ACC112 (cell line): ENCODE data around the gene CHN1.

Source experiments
- H2AFZ ChIP-seq: fragments of 200-600 bp; sonication (generic); one replicate; pipeline ENCODE4 v1.6.0; 2017; ENCODE audit warnings: antibody characterized with exemption, low read length; ENCODE audit not compliant: unreplicated experiment
- H3K27ac ChIP-seq: fragments of 200-600 bp; sonication (generic); 2 replicates; pipeline ENCODE4 v1.5.1; 2014; ENCODE audit warnings: low read depth, mild to moderate bottlenecking, antibody characterized with exemption, low read length, moderate library complexity
- H3K27me3 ChIP-seq: fragments of 200-600 bp; sonication (generic); 2 replicates; pipeline ENCODE4 v1.6.1; 2014; ENCODE audit warnings: mild to moderate bottlenecking, antibody characterized with exemption, low read length, moderate library complexity, mixed read lengths; ENCODE audit not compliant: insufficient read depth
- H3K36me3 ChIP-seq: fragments of 200-600 bp; sonication (generic); 2 replicates; pipeline ENCODE4 v1.6.1; 2016; ENCODE audit warnings: mild to moderate bottlenecking, antibody characterized with exemption, low read length, moderate library complexity, mixed read lengths; ENCODE audit not compliant: insufficient read depth
- H3K4me1 ChIP-seq: fragments of 200-600 bp; sonication (generic); one replicate; pipeline ENCODE4 v1.6.1; 2016; ENCODE audit warnings: low read length, mixed read lengths; ENCODE audit not compliant: insufficient read depth, unreplicated experiment, control insufficient read depth
- H3K4me3 ChIP-seq: fragments of 200-600 bp; sonication (generic); 2 replicates; pipeline ENCODE4 v1.5.1; 2014; ENCODE audit warnings: mild to moderate bottlenecking, low read depth, low read length
- H3K79me2 ChIP-seq: fragments of 200-600 bp; sonication (generic); one replicate; pipeline ENCODE4 v1.6.0; 2016; ENCODE audit warnings: low read length; ENCODE audit not compliant: control insufficient read depth, unreplicated experiment, insufficient read depth

CHN1 gene

DNA sequence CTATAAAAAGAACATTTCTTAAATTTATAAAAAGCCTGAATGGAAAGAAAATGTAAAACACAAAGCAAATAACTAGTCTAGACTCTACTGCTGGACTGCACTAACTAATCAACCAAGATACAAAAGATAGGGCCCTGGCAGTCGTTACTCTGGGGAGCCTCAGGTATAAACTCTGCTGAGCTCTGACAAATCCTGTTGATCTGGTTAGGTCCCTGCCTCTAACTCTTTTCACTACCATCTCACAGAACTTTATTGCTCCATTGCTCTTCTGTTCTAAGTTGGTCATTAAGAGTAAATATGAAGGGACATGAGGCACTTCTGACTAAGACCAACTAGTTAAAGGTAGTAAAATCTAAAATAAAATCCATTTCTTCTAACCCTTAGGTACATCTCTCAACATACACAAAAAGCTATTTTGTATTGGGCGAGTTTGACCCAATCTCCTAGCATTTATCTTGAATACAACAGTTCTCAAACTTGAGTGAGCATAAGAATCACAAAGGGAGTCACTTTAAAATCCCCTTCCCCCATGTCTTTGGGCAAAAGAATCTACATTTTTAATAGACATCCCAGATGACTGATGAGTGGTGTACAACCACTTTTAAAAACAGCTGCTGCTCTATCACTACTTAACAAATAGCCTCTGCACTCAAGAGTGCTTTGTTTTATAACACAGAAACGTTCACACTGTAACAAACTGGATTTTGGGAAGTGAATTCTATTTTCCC is 2.5 kb downstream of the CHN1 start:
- Histone ChIP-seq H3K36me3 (no peaks in the 10 kb centered on the region), H3K27ac (no peak overlapping the region), H3K27me3 (peaks cover 36% of the 10 kb centered on the region), H2AFZ (no peak overlapping the region), H3K79me2 (no peaks in the 10 kb centered on the region), H3K4me3 (no peak overlapping the region), H3K4me1 (peaks cover 6% of the 10 kb centered on the region)

- Histone ChIP-seq H2AFZ (no peak overlapping the region), H3K4me1 (peaks cover 8% of the 10 kb centered on the region), H3K27ac (no peak overlapping the region), H3K79me2 (no peaks in the 10 kb centered on the region), H3K4me3 (no peak overlapping the region), H3K27me3 (peaks cover 24% of the 10 kb centered on the region), H3K36me3 (no peaks in the 10 kb centered on the region)
These were observed 3.6 kb downstream of the CHN1 start for GRCh38 chr2:175001566-175001965.

- Histone ChIP-seq H3K4me3 (no peak overlapping the region), H2AFZ (no peak overlapping the region), H3K36me3 (no peaks in the 10 kb centered on the region), H3K27ac (no peak overlapping the region), H3K27me3 (no peaks in the 10 kb centered on the region), H3K4me1 (peaks cover 8% of the 10 kb centered on the region), H3K79me2 (no peaks in the 10 kb centered on the region)
These were observed 8.1 kb downstream of the CHN1 start for GRCh38 chr2:174997110-174997509.

DNA sequence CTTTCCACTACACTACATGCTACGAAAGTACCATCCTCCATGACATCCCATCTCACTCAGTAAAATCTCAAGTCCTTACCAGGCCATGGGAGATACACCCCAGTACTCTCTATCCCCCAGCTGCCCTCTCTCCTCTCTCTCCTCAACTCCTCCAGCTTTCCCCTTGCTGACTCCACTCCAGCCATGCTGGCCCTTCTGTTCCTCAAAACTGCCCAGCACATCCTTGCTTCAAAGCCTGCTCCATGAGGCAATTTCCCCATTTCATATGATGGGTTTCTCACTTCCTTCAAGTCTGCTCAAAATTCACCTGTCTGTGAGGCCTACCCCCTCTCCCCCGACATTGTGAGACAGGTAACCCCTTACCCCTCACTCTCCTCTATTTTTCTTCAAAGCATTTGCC is 8.6 kb downstream of the CHN1 start:
- Histone ChIP-seq H3K4me1 (peaks cover 8% of the 10 kb centered on the region), H3K4me3 (no peak overlapping the region), H2AFZ (no peak overlapping the region), H3K36me3 (no peaks in the 10 kb centered on the region), H3K79me2 (no peaks in the 10 kb centered on the region), H3K27ac (no peak overlapping the region), H3K27me3 (no peaks in the 10 kb centered on the region)

GRCh38 chr2:174994381-174994780 is 10.8 kb downstream of the CHN1 start:
- no peak overlapping the region for H3K27ac ChIP-seq
- no peak overlapping the region for H2AFZ ChIP-seq
- H3K79me2 ChIP-seq, result no peaks in the 10 kb centered on the region
- no peak overlapping the region for H3K4me3 ChIP-seq
- peaks cover 8% of the 10 kb centered on the region for H3K4me1 ChIP-seq
- no peaks in the 10 kb centered on the region for H3K27me3 ChIP-seq
- H3K36me3 ChIP-seq, result no peaks in the 10 kb centered on the region

GRCh38 chr2:174992886-174993285 is 12.3 kb downstream of the CHN1 start:
- Histone ChIP-seq H3K4me3 (no peak overlapping the region), H3K27me3 (no peaks in the 10 kb centered on the region)

GRCh38 chr2:174985614-174986013 is 19.6 kb downstream of the CHN1 start:
- Histone ChIP-seq H3K27ac (no peak overlapping the region), H3K4me1 (no peaks in the 10 kb centered on the region), H3K79me2 (no peaks in the 10 kb centered on the region), H3K4me3 (no peak overlapping the region), H3K27me3 (no peaks in the 10 kb centered on the region), H3K36me3 (no peaks in the 10 kb centered on the region), H2AFZ (peak overlapping the region; percentile 23)

More at GRCh38 chr2:174992886-174993285, 12.3 kb downstream of the CHN1 start:
- H3K79me2 ChIP-seq, result no peaks in the 10 kb centered on the region
- H3K27ac ChIP-seq, result no peak overlapping the region
- no peaks in the 10 kb centered on the region for H3K36me3 ChIP-seq
- no peak overlapping the region for H2AFZ ChIP-seq
- peaks cover 3% of the 10 kb centered on the region for H3K4me1 ChIP-seq

DNA sequence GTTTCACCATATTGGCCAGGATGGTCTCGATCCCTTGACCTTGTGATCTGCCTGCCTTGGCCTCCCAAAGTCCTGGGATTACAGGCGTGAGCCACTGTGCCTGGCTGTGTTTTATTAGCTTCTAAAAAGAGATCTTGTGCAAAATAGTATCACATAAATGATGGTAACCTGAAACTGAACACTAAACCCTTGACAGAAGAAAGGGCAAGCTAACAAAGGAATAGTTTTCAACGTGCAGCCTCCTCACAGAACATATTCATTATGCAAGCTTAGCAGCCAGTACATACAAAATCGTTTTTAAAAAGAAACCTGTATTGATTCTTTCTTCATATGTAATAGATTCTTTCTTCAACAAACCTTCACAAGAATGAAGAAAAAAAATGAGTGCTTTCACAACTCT is 20.6 kb downstream of the CHN1 start:
- Histone ChIP-seq H3K4me3 (no peak overlapping the region), H2AFZ (no peak overlapping the region), H3K4me1 (no peaks in the 10 kb centered on the region), H3K79me2 (no peaks in the 10 kb centered on the region), H3K36me3 (no peaks in the 10 kb centered on the region), H3K27me3 (no peaks in the 10 kb centered on the region), H3K27ac (no peak overlapping the region)

GRCh38 chr2:174981331-174981730 is 23.9 kb downstream of the CHN1 start:
- Histone ChIP-seq H3K27ac (no peak overlapping the region), H2AFZ (no peak overlapping the region), H3K79me2 (no peaks in the 10 kb centered on the region), H3K4me1 (no peaks in the 10 kb centered on the region), H3K27me3 (no peaks in the 10 kb centered on the region), H3K4me3 (no peak overlapping the region), H3K36me3 (no peaks in the 10 kb centered on the region)

- Histone ChIP-seq H3K27ac (no peak overlapping the region), H2AFZ (no peak overlapping the region), H3K36me3 (no peaks in the 10 kb centered on the region), H3K4me3 (no peak overlapping the region), H3K4me1 (no peaks in the 10 kb centered on the region), H3K79me2 (no peaks in the 10 kb centered on the region), H3K27me3 (no peaks in the 10 kb centered on the region)
These were observed 25.2 kb downstream of the CHN1 start for GRCh38 chr2:174979996-174980395.

DNA sequence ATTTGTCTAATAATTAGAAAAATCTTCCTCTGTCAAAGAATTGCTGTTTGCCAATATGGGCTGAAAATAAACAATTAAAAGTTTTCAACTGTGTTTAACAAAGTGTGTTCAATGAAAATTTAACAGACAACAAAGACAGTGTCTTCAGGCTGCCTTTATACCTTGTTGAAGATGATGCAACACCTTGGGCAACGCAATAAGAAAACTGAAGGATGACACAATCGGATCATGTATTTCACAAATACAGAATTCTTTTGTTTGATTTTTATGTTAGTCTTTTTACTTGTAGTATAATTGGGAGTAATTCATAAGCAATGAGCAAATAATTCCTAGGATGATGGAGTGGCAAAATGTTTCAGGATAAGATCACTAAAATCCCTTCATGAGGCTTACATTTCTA is 27.8 kb downstream of the CHN1 start:
- Histone ChIP-seq H3K27me3 (no peaks in the 10 kb centered on the region), H3K36me3 (no peaks in the 10 kb centered on the region), H3K27ac (no peak overlapping the region), H3K79me2 (no peaks in the 10 kb centered on the region), H2AFZ (no peak overlapping the region), H3K4me1 (peaks cover 12% of the 10 kb centered on the region), H3K4me3 (no peak overlapping the region)
